Bronchial epithelial cell (primary cell): ENCODE results near the gene NEO1. TPM values are rescaled to one million over a fixed set of nuclear protein-coding genes. Genes with fewer than 3 reads are reported as not detected.
A peak's percentile ranks its signal among the peaks of the same experiment; 100 is the strongest.

Experiments
- DNase-seq: peaks from one replicate; pipeline ENCODE4 v3.0.0-alpha.2; 2010; ENCODE audit warnings: low read depth
- FAIRE-seq: peaks from 2 replicates; lab custom pipeline; 2011; peaks lifted over from hg19 to GRCh38; lab: Jason Lieb, UNC
- H3K27me3 ChIP-seq: 2 replicates; pipeline ENCODE4 v1.5.1; 2011; ENCODE audit warnings: low read length; ENCODE audit not compliant: control insufficient read depth, insufficient read depth
- H3K36me3 ChIP-seq: 2 replicates; pipeline ENCODE4 v1.5.1; 2011; ENCODE audit warnings: low read length; ENCODE audit not compliant: control insufficient read depth, insufficient read depth
- H3K4me3 ChIP-seq: 2 replicates; pipeline ENCODE4 v1.5.1; 2011; ENCODE audit warnings: mild to moderate bottlenecking, low read depth, low read length, control low read depth
- CTCF ChIP-seq: IDR thresholded peaks from 2 replicates; pipeline ENCODE4 v1.5.1; 2011; ENCODE audit warnings: mild to moderate bottlenecking, moderate library complexity, low read length, control low read depth, inconsistent platforms; ENCODE audit not compliant: insufficient read depth, severe bottlenecking
- total RNA-seq: library from RNA; depleted of rRNA; stranded (reverse); fragments of >200 nt; gene quantifications from 2 replicates; pipeline ENCODE4 v1.2.1, GENCODE V29; 2014

NEO1 gene
- total RNA-seq, 1 donor from 2014 or later: 10.5 TPM

GRCh38 chr15:73227433-73228056, 175.3 kb downstream of the NEO1 start:
- no peaks in the 10 kb centered on the region for H3K27me3 ChIP-seq
- TF ChIP-seq CTCF: no peak
- H3K36me3 ChIP-seq: no peaks in the 10 kb centered on the region
- DNase-seq (no peak), FAIRE-seq (no peak)
- no peak overlapping the region for H3K4me3 ChIP-seq

GRCh38 chr15:73228128-73228646, 175.9 kb downstream of the NEO1 start:
- Histone ChIP-seq H3K4me3 (no peak overlapping the region), H3K27me3 (no peaks in the 10 kb centered on the region), H3K36me3 (no peaks in the 10 kb centered on the region)
- TF ChIP-seq CTCF: no peak
- DNase-seq (no peak), FAIRE-seq (no peak)

GRCh38 chr15:73231661-73232419, 179.6 kb downstream of the NEO1 start:
- DNase-seq (no peak), FAIRE-seq (no peak)
- no peak overlapping the region for H3K4me3 ChIP-seq
- no peaks in the 10 kb centered on the region for H3K36me3 ChIP-seq
- H3K27me3 ChIP-seq: no peaks in the 10 kb centered on the region
- no peak for TF ChIP-seq CTCF

- DNase-seq (no peak), FAIRE-seq (peak; percentile 66)
- no peak for TF ChIP-seq CTCF
- no peaks in the 10 kb centered on the region for H3K36me3 ChIP-seq
- no peaks in the 10 kb centered on the region for H3K27me3 ChIP-seq
- no peak overlapping the region for H3K4me3 ChIP-seq
Observed at GRCh38 chr15:73232776-73233175, 180.5 kb downstream of the NEO1 start.

- H3K27me3 ChIP-seq: no peaks in the 10 kb centered on the region
- no peak for FAIRE-seq
- DNase-seq: peak; percentile 35
- no peak for TF ChIP-seq CTCF
- no peak overlapping the region for H3K4me3 ChIP-seq
- H3K36me3 ChIP-seq: no peaks in the 10 kb centered on the region
Observed at GRCh38 chr15:73233623-73234022, 181.4 kb downstream of the NEO1 start.
